ENCODE data around the gene KRTAP5-4. TPM values are rescaled to one million over a fixed set of nuclear protein-coding genes. Genes with fewer than 3 reads are reported as not detected.

Gene KRTAP5-4
- total RNA-seq, 1 donor from 2014 or later: not detected

- Mint-ChIP-seq H3K27me3 (ENCODE audit: low read depth, unreplicated experiment) (peaks cover 50% of the 10 kb centered on the region), H3K4me1 (ENCODE audit: low read depth, unreplicated experiment) (no peaks in the 10 kb centered on the region), H3K27ac (ENCODE audit: unreplicated experiment) (no peak overlapping the region), H3K9me3 (ENCODE audit: unreplicated experiment) (no peaks in the 10 kb centered on the region), H3K4me3 (ENCODE audit: unreplicated experiment) (no peak overlapping the region), H3K36me3 (ENCODE audit: low read depth, unreplicated experiment) (peaks cover 3% of the 10 kb centered on the region)
- no peak overlapping the region for H2AFZ ChIP-seq (ENCODE audit: low read depth, low read length)
- peaks cover 11% of the 10 kb centered on the region for H3K27me3 ChIP-seq (ENCODE audit: insufficient read depth, low read length)
- no peaks in the 10 kb centered on the region for H3K79me2 ChIP-seq (ENCODE audit: insufficient read depth, low read length)
- no peak overlapping the region for H3K9ac ChIP-seq (ENCODE audit: low read length)
- no peak overlapping the region for H3K4me2 ChIP-seq (ENCODE audit: low read length)
- no peaks in the 10 kb centered on the region for H3K4me1 ChIP-seq (ENCODE audit: insufficient read depth, low read length)
- no peaks in the 10 kb centered on the region for H3K36me3 ChIP-seq (ENCODE audit: insufficient read depth, low read length)
- no peaks in the 10 kb centered on the region for H4K20me1 ChIP-seq (ENCODE audit: insufficient read depth, low read length)
- no peak overlapping the region for H3K27ac ChIP-seq (ENCODE audit: low read depth, low read length)
- no peak for FAIRE-seq
- TF ChIP-seq EZH2 (IDR thresholded peaks at IDR 0.05; ENCODE audit: insufficient read depth, low read length) (no peak), CTCF (IDR thresholded peaks at IDR 0.05; ENCODE audit: insufficient read depth, low read depth, low read length) (no peak)
- H3K9me3 ChIP-seq (ENCODE audit: insufficient read depth, low read depth, low read length): no peaks in the 10 kb centered on the region
- DNase-seq (ENCODE audit: low read depth): no peak
- H3K4me3 ChIP-seq (ENCODE audit: insufficient read depth, low read depth, low read length): no peak overlapping the region
Measured at GRCh38 chr11:1660111-1660867, 38.4 kb upstream of the KRTAP5-4 start.

- no peak for FAIRE-seq
- peaks cover 3% of the 10 kb centered on the region for H3K36me3 Mint-ChIP-seq (ENCODE audit: low read depth, unreplicated experiment)
- peaks cover 53% of the 10 kb centered on the region for H3K27me3 Mint-ChIP-seq (ENCODE audit: low read depth, unreplicated experiment)
Measured at GRCh38 chr11:1659506-1659905, 37.6 kb upstream of the KRTAP5-4 start.

More at GRCh38 chr11:1659506-1659905, 37.6 kb upstream of the KRTAP5-4 start:
- H3K36me3 ChIP-seq (ENCODE audit: insufficient read depth, low read length): no peaks in the 10 kb centered on the region
- H3K79me2 ChIP-seq (ENCODE audit: insufficient read depth, low read length): no peaks in the 10 kb centered on the region
- Mint-ChIP-seq H3K27ac (ENCODE audit: unreplicated experiment) (no peak overlapping the region), H3K4me1 (ENCODE audit: low read depth, unreplicated experiment) (no peaks in the 10 kb centered on the region), H3K4me3 (ENCODE audit: unreplicated experiment) (no peak overlapping the region), H3K9me3 (ENCODE audit: unreplicated experiment) (no peaks in the 10 kb centered on the region)
- H3K27me3 ChIP-seq (ENCODE audit: insufficient read depth, low read length): peaks cover 11% of the 10 kb centered on the region
- no peak overlapping the region for H2AFZ ChIP-seq (ENCODE audit: low read depth, low read length)
- no peaks in the 10 kb centered on the region for H3K9me3 ChIP-seq (ENCODE audit: insufficient read depth, low read depth, low read length)
- no peak overlapping the region for H3K27ac ChIP-seq (ENCODE audit: low read depth, low read length)
- H3K9ac ChIP-seq (ENCODE audit: low read length): no peak overlapping the region
- H3K4me3 ChIP-seq (ENCODE audit: insufficient read depth, low read depth, low read length): no peak overlapping the region
- no peak for TF ChIP-seq CTCF (IDR thresholded peaks at IDR 0.05; ENCODE audit: insufficient read depth, low read depth, low read length)
- TF ChIP-seq EZH2 (IDR thresholded peaks at IDR 0.05; ENCODE audit: insufficient read depth, low read length): no peak
- no peaks in the 10 kb centered on the region for H4K20me1 ChIP-seq (ENCODE audit: insufficient read depth, low read length)
- no peak overlapping the region for H3K4me2 ChIP-seq (ENCODE audit: low read length)
- H3K4me1 ChIP-seq (ENCODE audit: insufficient read depth, low read length): no peaks in the 10 kb centered on the region
- DNase-seq (ENCODE audit: low read depth): no peak

All from astrocyte (in vitro differentiated cells and primary cell).